ENCODE measurements around the gene PIK3C3. TPM values are rescaled to one million over a fixed set of nuclear protein-coding genes. Genes with fewer than 3 reads are reported as not detected.
A peak's percentile ranks its signal among the peaks of the same experiment; 100 is the strongest.

Gene PIK3C3
- total RNA-seq, 1 donor from 2014 or later: 61.5 TPM

DNA sequence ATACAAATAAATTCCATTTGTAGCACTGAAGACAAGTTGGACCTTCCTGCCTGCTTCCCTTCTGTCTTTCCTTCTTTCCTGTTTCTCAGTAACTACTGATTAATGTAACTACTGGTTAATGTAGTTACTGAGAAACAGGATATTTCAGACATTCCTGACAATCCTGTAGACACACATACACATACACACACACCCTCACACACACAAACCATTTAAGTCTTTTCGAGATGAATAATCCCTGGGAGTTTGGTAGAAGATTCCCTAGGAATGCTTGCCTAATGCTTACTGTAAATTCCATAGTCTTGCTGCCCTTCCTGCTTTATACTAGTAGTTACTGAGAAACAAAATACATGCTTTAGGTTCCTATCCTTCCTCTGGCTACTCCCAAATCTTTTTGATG lies 83.9 kb downstream of the PIK3C3 start:
- no peak for TF ChIP-seq CTCF (IDR thresholded peaks at IDR 0.05; ENCODE audit: unreplicated experiment)
- peak overlapping the region; percentile 41 for H3K27ac Mint-ChIP-seq
- peaks cover 21% of the 10 kb centered on the region for H3K36me3 Mint-ChIP-seq (ENCODE audit: insufficient read depth)
- H3K9me3 Mint-ChIP-seq (ENCODE audit: low read depth): no peaks in the 10 kb centered on the region
- no peaks in the 10 kb centered on the region for H3K27me3 Mint-ChIP-seq
- peaks cover 7% of the 10 kb centered on the region for H3K4me1 Mint-ChIP-seq (ENCODE audit: low read depth)
- no peak for DNase-seq (ENCODE audit: low spot score, unreplicated experiment)
- no peak overlapping the region for H3K4me3 Mint-ChIP-seq (ENCODE audit: low read depth)

DNA sequence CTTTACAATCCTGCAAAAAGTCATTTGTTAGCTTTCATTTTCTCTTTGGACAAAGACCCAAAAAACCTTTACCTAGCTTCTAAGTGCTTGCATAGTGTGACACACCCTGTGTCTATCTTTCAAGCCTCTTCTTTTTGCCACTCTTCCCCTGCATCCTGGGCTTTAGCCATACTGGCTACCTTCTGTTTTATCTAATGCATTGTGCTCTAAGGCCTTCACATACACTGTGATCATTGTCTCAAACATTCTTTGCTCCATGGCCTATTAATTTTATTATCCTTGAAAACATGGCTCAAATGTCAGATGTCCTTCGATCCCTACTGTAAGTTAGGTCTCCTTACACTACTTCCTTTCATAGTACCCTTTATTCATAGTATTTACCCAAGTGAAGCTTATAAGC lies 84.4 kb downstream of the PIK3C3 start:
- Mint-ChIP-seq H3K36me3 (ENCODE audit: insufficient read depth) (peaks cover 23% of the 10 kb centered on the region), H3K27me3 (no peaks in the 10 kb centered on the region), H3K27ac (peak overlapping the region; percentile 41), H3K9me3 (ENCODE audit: low read depth) (no peaks in the 10 kb centered on the region), H3K4me3 (ENCODE audit: low read depth) (no peak overlapping the region), H3K4me1 (ENCODE audit: low read depth) (peaks cover 7% of the 10 kb centered on the region)
- no peak for TF ChIP-seq CTCF (IDR thresholded peaks at IDR 0.05; ENCODE audit: unreplicated experiment)
- DNase-seq (ENCODE audit: low spot score, unreplicated experiment): no peak

- no peak for DNase-seq (ENCODE audit: low spot score, unreplicated experiment)
- TF ChIP-seq CTCF (IDR thresholded peaks at IDR 0.05; ENCODE audit: unreplicated experiment): no peak
- Mint-ChIP-seq H3K9me3 (ENCODE audit: low read depth) (no peaks in the 10 kb centered on the region), H3K27me3 (no peaks in the 10 kb centered on the region), H3K27ac (peak overlapping the region; percentile 5), H3K4me3 (ENCODE audit: low read depth) (no peak overlapping the region), H3K4me1 (ENCODE audit: low read depth) (peaks cover 7% of the 10 kb centered on the region), H3K36me3 (ENCODE audit: insufficient read depth) (peaks cover 24% of the 10 kb centered on the region)
These were observed 86.8 kb downstream of the PIK3C3 start for GRCh38 chr18:42041793-42042192.

DNA sequence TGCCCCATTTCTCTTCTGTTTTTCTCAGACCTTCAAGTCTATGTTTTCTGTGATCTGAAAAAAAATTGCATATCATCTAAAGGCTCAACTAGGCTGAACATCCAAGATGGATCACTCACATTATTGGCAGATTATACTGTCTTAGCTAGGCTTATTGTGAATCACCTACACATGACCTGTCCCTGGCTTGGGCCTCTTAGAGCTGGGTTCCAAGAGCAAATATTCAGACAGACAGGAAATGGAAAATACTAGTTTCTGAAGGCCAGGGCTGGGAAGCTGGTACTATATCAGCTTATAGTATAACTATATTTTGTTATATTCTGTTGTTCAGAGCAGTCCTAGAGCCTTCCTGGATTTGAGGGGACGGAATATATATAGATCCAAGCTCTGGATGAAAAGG lies 90.3 kb downstream of the PIK3C3 start:
- H3K27ac Mint-ChIP-seq: no peak overlapping the region
- H3K36me3 Mint-ChIP-seq (ENCODE audit: insufficient read depth): peaks cover 29% of the 10 kb centered on the region
- H3K4me1 Mint-ChIP-seq (ENCODE audit: low read depth): peaks cover 21% of the 10 kb centered on the region
- H3K9me3 Mint-ChIP-seq (ENCODE audit: low read depth): no peaks in the 10 kb centered on the region
- H3K27me3 Mint-ChIP-seq: no peaks in the 10 kb centered on the region
- no peak for TF ChIP-seq CTCF (IDR thresholded peaks at IDR 0.05; ENCODE audit: unreplicated experiment)
- DNase-seq (ENCODE audit: low spot score, unreplicated experiment): no peak
- H3K4me3 Mint-ChIP-seq (ENCODE audit: low read depth): no peak overlapping the region

- TF ChIP-seq CTCF (IDR thresholded peaks at IDR 0.05; ENCODE audit: unreplicated experiment): no peak
- DNase-seq (ENCODE audit: low spot score, unreplicated experiment): no peak
- peaks cover 20% of the 10 kb centered on the region for H3K4me1 Mint-ChIP-seq (ENCODE audit: low read depth)
- no peak overlapping the region for H3K4me3 Mint-ChIP-seq (ENCODE audit: low read depth)
- H3K36me3 Mint-ChIP-seq (ENCODE audit: insufficient read depth): peaks cover 30% of the 10 kb centered on the region
- no peaks in the 10 kb centered on the region for H3K9me3 Mint-ChIP-seq (ENCODE audit: low read depth)
- H3K27me3 Mint-ChIP-seq: no peaks in the 10 kb centered on the region
- no peak overlapping the region for H3K27ac Mint-ChIP-seq
These were observed 92.7 kb downstream of the PIK3C3 start for GRCh38 chr18:42047721-42048120.
